Measurements from ENCODE around the gene NUDT4. TPM values are rescaled to one million over a fixed set of nuclear protein-coding genes. Genes with fewer than 3 reads are reported as not detected.
"Not testable (repeated sequence)": the region's sequence is repeated elsewhere in the genome, so short reads cannot be mapped to it uniquely, and the experiment has no call there.

The NUDT4 gene
- polyA plus RNA-seq, 3 donors = 135 to 140 (median 136) TPM

GRCh38 chr12:93425736-93426411 is 48.1 kb downstream of the NUDT4 start:
- no peak for DNase-seq (ENCODE audit: low read depth in 3 of 3, low spot score in 2 of 3)

GRCh38 chr12:93426412-93426805 is 48.7 kb downstream of the NUDT4 start:
- no peak for DNase-seq (ENCODE audit: low read depth in 3 of 3, low spot score in 2 of 3)

DNA sequence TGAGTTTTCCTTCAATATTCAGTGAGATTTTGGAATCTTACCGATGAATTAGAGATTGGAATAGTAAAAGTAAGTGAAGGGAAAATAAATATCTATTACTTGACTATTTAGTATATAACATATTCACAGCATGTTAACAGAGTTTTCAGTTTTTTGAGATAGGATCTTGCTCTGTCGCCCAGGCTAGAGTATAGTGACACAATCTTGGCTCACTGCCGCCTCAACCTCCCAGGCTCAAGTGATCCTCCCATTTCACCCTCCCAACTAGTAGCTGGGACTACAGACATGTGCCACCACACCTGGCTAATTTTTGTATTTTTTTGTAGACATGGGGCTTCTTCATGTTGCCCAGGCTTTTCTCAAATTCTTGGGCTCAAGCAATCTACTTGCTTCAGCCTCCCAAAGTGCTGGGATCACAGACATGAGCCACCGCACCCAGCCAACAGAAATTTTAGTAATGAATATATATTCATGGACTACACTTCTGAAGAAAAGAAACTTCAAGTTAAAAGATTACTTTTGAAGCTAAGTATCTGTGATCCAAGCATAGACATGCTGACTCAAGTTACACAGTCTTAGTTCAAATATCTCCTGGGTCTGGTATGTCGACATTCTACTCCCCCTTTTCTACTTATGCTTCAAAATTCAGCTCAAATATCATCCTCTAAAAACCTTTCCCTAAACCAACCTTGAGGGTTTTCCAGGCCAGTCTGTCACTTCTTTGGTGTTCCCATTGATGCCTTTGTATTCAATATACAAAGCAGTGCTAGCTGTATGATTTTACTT is 50.2 kb downstream of the NUDT4 start:
- DNase-seq (ENCODE audit: low read depth in 3 of 3, low spot score in 2 of 3) = no peak

DNA sequence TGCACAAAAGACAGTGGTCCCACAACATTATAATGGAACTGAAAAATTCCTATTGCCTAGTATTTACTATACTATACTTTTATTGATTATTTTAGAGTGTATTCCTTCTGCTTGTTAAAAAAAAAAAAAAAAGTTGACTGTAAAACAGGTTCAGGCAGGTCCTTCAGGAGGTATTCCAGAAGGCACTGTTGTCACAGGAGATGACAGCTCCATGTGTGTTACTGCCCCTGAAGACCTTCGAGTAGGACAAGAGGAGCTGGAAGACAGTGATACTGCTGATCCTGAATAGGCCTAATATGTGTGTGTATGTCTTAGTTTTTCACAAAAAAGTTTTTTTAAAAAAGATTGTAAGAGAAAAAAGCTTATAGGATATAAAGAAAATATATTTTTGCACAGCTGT is 51.7 kb downstream of the NUDT4 start:
- DNase-seq (ENCODE audit: low read depth in 3 of 3, low spot score in 2 of 3) = no peak

- no peak for DNase-seq (ENCODE audit: low read depth in 3 of 3, low spot score in 2 of 3)
These were observed 52.1 kb downstream of the NUDT4 start for GRCh38 chr12:93429852-93430251.

GRCh38 chr12:93430280-93430679 is 52.6 kb downstream of the NUDT4 start:
- no peak for DNase-seq (ENCODE audit: low read depth in 3 of 3, low spot score in 2 of 3)

- DNase-seq (ENCODE audit: low read depth in 3 of 3, low spot score in 2 of 3) = not testable (repeated sequence)
These were observed 54.3 kb downstream of the NUDT4 start for GRCh38 chr12:93432031-93432430.

GRCh38 chr12:93434256-93434865 is 56.6 kb downstream of the NUDT4 start:
- DNase-seq (ENCODE audit: low read depth in 3 of 3, low spot score in 2 of 3) = no peak

DNA sequence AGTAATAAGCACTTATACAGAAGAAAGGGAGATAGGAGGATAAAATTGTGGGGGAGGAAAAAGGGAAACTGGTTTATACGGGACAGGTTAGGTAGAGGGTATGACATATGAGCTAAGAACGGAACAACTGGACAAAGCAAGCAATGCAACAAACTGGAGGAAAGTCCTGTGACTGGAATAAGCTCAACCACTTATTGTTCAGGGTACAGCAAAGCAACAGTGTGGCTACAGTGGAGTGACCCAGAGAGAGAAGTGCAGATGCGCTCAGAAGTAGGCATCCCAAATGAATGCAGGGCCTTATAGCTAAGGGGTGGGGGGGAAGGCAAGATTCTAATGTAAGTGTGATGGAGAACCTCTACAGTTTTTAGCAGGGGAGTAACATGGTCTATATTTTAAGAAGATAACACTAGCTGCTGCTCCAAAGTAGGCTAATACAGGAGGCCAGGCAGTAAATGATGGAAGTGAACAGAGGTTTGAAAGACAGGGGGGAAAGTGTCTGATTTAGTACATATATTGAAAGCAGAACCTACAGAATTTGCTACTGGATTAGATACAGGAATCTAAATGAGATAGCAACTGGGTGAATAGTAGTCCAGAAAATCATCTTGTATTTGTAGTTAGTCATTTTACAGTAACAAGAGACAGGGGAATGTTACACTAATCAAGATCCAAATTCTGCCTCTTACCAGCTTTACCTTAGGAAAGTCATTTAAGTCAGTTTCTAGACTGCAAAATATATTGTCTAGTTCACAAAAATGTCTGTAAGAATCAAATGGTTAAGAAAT is 60.7 kb downstream of the NUDT4 start:
- no peak for DNase-seq (ENCODE audit: low read depth in 3 of 3, low spot score in 2 of 3)

DNA sequence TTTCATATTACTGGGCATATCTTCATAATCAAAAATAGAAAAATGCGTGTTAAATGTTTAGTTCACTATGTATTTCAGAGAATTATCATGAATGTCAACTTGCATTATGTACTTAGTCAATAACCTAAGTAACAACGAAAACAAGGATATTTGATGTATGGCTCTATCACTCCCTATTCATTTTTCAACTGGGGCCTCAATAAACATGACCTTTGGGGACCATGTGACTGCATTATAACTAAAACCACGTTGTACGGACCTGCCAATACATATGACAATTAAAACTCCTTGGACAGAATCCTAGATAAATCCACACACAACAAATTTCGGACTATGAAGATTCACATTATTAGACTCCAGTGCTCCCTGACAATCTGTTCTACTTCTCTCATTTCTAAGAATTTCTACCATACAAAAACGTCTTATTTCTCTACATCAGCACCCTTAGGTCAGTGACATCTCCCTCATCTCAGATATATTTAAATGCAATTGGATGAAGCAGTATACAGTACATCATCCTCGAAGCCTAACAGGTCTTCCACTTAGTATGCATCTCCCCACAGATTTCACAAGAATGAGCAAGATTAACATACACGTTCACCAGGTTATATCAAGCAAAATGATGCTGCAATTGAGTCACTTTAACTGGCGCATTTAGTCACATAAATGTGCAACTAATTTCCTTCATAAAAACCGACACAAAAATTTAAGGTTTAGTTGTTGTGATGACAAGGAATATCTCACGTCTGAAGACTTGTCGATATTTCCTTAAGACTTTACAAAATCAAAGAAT is 62.5 kb downstream of the NUDT4 start:
- DNase-seq (ENCODE audit: low read depth in 3 of 3, low spot score in 2 of 3) = no peak

DNA sequence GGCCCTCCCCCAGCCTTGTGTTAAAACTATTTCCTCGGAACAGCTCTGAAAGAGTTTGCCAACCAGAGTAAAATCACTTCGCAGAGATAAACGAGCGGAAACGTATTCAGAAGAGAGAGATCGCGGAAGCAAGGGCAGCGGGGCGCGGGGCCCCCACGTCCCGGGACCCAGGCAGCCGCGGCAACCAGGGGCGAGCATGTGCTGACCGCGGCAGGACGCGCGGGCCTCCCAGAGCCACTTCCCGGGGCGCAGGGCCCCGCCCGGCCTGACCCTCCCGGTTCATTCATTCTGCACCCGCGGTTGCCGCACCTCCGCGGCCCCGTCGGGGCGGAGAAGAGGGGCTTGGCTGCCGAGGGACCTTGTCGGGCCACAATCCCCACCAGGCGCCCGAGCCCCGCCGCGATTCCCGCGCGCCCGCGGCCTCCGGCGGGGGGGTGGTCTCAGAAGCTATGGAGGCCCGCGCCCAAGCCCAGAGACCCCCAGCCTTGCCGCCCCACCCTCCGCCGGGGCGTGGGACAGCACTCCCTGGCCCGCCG is 63.4 kb downstream of the NUDT4 start:
- no peak for DNase-seq (ENCODE audit: low read depth in 3 of 3, low spot score in 2 of 3)

GRCh38 chr12:93441617-93442410 is 64.1 kb downstream of the NUDT4 start, which contains the start of gene UBE2N:
UBE2N (minus strand) TSS chr12:93441947; CDS start chr12:93441884, 63 bp downstream.
- DNase-seq (ENCODE audit: low read depth in 3 of 3, low spot score in 2 of 3) = peak; percentile 70 to 89 (median 85)

DNA sequence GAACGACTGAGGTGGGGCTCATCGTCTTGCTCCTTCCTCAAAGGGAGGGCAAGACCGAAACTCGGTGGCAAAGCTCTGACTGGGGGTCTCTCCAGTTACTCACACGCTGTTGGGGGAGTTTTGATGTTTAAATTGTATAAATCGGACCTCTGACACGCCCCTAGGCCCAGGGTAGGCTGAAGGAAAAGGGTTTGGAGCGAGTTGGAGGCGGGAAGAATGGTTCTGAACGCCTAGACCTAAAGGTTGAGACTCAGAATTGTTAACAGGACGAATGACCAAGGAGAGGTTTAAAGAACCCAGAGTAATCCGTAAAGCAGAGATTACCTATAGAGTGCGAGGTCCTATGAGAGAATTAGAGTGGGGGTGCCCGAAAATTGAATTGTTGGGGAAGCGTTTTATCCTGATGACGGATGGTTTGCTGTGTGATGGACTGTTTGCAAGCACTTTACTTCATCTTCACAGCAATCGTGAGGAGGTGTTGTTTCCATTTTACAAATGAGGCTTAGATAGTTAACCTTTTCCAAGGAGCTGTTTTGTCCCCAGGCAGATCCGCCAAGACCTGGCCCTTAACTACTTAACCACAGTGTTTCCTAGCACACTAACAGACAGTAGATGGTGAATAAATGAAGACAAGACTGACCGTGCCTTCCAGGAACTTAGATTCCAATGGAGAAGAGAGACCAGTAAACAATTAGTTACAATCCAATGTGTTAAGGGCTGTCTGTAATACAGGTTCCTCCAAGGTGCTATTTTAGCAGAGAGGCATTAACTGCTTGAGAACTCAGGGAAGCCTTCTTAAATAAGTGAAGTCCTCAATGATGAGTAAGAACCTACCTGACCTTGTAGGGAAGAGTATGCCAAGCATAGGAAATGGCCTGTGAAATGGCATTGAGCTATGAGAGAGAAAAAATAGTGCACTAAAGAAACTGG is 65.0 kb downstream of the NUDT4 start:
- DNase-seq (ENCODE audit: low read depth in 3 of 3, low spot score in 2 of 3) = no peak

DNA sequence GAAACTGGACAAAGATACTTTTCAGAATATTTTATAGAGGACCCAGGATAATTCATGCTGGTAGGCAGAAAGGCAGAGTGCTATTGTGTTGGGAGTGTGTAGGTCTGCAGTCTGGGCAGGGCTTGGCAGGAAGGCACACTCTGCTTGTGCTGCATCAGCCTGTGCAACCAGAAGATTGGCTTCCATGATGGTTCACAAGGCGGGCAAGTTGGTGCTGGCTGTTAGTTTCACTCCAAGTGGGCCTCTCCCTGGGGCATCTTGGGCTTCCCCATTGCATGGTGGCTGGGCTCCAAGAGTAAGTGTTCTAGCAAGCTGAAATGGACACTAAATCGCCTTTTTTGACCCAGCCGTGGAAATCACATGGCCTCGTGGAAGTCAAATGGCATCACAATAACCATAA is 65.9 kb downstream of the NUDT4 start:
- DNase-seq (ENCODE audit: low read depth in 3 of 3, low spot score in 2 of 3) = no peak

DNA sequence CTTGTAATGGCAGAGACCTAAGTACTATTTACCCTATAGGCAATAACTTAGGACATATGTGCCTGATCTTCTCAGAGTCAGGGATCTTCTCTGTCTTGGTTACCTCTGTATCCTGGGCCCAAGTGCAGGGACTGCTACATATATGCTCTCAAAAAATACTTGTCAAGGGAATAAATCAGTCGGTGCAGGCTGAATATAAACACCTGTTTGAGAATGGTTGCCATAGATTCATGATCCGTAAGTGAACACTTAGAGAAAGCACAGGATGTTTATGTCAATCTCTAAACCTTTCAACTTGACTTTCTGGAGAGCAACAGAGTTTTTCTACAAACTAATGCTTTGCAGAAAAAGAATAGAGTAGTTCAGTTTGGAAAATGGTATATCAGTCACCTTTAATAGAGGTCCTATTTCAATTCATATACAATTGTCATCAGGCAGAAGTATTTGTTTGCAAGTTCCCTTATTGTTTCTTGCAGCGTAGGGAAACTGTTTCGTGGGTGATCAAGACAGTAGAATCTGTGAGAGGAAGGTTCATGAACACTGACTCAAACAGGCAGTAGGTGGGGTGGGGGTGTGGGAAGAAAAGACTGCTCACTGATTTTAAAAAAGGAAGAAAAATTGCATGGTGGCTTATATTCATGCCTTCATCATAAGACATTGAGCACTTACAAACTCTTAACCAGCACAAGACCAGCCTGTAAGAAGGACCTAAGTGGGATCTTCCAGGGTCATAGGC is 70.0 kb downstream of the NUDT4 start:
- DNase-seq (ENCODE audit: low read depth in 3 of 3, low spot score in 2 of 3) = no peak

DNA sequence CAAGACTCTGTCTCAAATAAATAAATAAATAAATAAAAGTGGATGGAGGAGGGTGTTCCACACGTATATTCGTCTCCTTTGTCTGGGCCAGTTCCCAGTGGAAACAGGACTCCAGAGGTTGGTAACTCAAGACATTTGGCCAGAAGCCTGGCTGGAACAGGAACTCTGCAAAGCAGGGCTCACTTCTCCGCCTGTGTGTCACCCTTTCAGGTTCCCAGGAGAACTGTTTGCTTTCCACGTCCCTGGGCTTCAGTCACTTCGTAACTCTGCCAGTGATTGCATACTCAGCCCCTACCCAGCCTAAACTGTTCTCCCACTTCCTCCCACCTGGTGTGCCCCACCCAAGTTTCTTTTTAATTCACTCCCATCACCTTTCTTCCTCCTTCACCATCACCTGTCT is 71.1 kb downstream of the NUDT4 start:
- no peak for DNase-seq (ENCODE audit: low read depth in 3 of 3, low spot score in 2 of 3)

DNA sequence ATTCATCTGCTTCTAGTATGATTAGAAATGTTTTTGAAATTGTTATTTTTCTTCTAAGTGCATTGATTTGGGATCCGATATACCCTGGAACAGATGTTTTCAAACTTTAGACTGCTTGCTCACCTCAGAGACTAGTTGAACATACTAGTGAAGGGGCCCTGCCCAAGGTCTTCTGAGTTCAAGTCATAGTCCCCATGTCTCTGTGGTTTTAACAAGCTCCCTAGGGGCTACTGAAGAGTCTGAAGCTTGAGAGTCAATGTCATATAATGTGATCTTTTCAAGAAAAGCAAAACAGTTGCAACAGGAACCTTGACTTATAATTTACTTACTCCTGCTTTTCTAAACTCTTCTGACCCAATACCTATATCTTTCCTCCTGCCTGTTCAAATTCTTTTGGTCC is 71.6 kb downstream of the NUDT4 start:
- DNase-seq (ENCODE audit: low read depth in 3 of 3, low spot score in 2 of 3) = no peak
